Nephron progenitor cell (in vitro differentiated cells): ENCODE measurements around the gene THEM4.

Source experiments
- DNase-seq: peaks from one replicate; pipeline ENCODE4 v3.0.0; 2021
- H3K27ac Mint-ChIP-seq: 2 replicates; pipeline ENCODE4 v1.8.0; 2021; ENCODE audit warnings: mild to moderate bottlenecking, moderate library complexity, mixed read lengths
- H3K27me3 Mint-ChIP-seq: 2 replicates; pipeline ENCODE4 v1.8.0; 2021; ENCODE audit warnings: mild to moderate bottlenecking, low read depth, mixed read lengths; ENCODE audit not compliant: poor library complexity
- H3K36me3 Mint-ChIP-seq: 2 replicates; pipeline ENCODE4 v1.8.0; 2021; ENCODE audit warnings: low read depth, mixed read lengths
- H3K4me1 Mint-ChIP-seq: 2 replicates; pipeline ENCODE4 v1.8.0; 2021; ENCODE audit warnings: mixed read lengths
- H3K4me3 Mint-ChIP-seq: 2 replicates; pipeline ENCODE4 v1.8.0; 2021; ENCODE audit warnings: mild to moderate bottlenecking, moderate library complexity, mixed read lengths
- H3K9me3 Mint-ChIP-seq: 2 replicates; pipeline ENCODE4 v1.8.0; 2021; ENCODE audit warnings: mild to moderate bottlenecking, moderate library complexity, mixed read lengths
- CTCF ChIP-seq: fragments of 200-600 bp; sonication (generic); IDR thresholded peaks from 2 replicates; pipeline ENCODE4 v1.5.0; 2021; ENCODE audit warnings: antibody characterized with exemption

The THEM4 gene

GRCh38 chr1:151944126-151944856 is 35.0 kb upstream of the THEM4 start:
- peaks cover 24% of the 10 kb centered on the region for H3K4me1 Mint-ChIP-seq
- H3K27me3 Mint-ChIP-seq = no peaks in the 10 kb centered on the region
- H3K4me3 Mint-ChIP-seq = no peak overlapping the region
- no peak overlapping the region for H3K27ac Mint-ChIP-seq
- no peaks in the 10 kb centered on the region for H3K9me3 Mint-ChIP-seq
- DNase-seq = no peak
- H3K36me3 Mint-ChIP-seq = no peaks in the 10 kb centered on the region
- TF ChIP-seq CTCF = no peak

- no peak for DNase-seq
Observed at GRCh38 chr1:151943591-151943990, 34.3 kb upstream of the THEM4 start.

GRCh38 chr1:151942882-151943281 is 33.6 kb upstream of the THEM4 start:
- H3K4me1 Mint-ChIP-seq = peaks cover 24% of the 10 kb centered on the region
- TF ChIP-seq CTCF = no peak
- DNase-seq = no peak
- H3K27me3 Mint-ChIP-seq = no peaks in the 10 kb centered on the region
- no peak overlapping the region for H3K4me3 Mint-ChIP-seq
- no peak overlapping the region for H3K27ac Mint-ChIP-seq
- H3K36me3 Mint-ChIP-seq = no peaks in the 10 kb centered on the region
- H3K9me3 Mint-ChIP-seq = no peaks in the 10 kb centered on the region

More at GRCh38 chr1:151943591-151943990, 34.3 kb upstream of the THEM4 start:
- no peak overlapping the region for H3K4me3 Mint-ChIP-seq
- H3K4me1 Mint-ChIP-seq = peaks cover 24% of the 10 kb centered on the region
- no peak for TF ChIP-seq CTCF
- H3K36me3 Mint-ChIP-seq = no peaks in the 10 kb centered on the region
- no peaks in the 10 kb centered on the region for H3K27me3 Mint-ChIP-seq
- no peaks in the 10 kb centered on the region for H3K9me3 Mint-ChIP-seq
- H3K27ac Mint-ChIP-seq = no peak overlapping the region

- Mint-ChIP-seq H3K27ac (no peak overlapping the region), H3K27me3 (no peaks in the 10 kb centered on the region), H3K4me1 (peaks cover 32% of the 10 kb centered on the region), H3K9me3 (no peaks in the 10 kb centered on the region), H3K4me3 (no peak overlapping the region), H3K36me3 (no peaks in the 10 kb centered on the region)
- no peak for TF ChIP-seq CTCF
- DNase-seq = no peak
Observed at GRCh38 chr1:151940541-151940940, 31.2 kb upstream of the THEM4 start.

GRCh38 chr1:151939779-151940178 is 30.5 kb upstream of the THEM4 start:
- H3K27me3 Mint-ChIP-seq = no peaks in the 10 kb centered on the region
- H3K36me3 Mint-ChIP-seq = no peaks in the 10 kb centered on the region
- H3K27ac Mint-ChIP-seq = no peak overlapping the region
- H3K9me3 Mint-ChIP-seq = no peaks in the 10 kb centered on the region
- H3K4me1 Mint-ChIP-seq = peaks cover 38% of the 10 kb centered on the region
- no peak overlapping the region for H3K4me3 Mint-ChIP-seq
- TF ChIP-seq CTCF = no peak
- DNase-seq = no peak

GRCh38 chr1:151939141-151939540 is 29.8 kb upstream of the THEM4 start:
- Mint-ChIP-seq H3K36me3 (no peaks in the 10 kb centered on the region), H3K9me3 (no peaks in the 10 kb centered on the region), H3K4me1 (peaks cover 41% of the 10 kb centered on the region), H3K27me3 (no peaks in the 10 kb centered on the region), H3K27ac (no peak overlapping the region), H3K4me3 (no peak overlapping the region)
- DNase-seq = no peak
- TF ChIP-seq CTCF = no peak
